HG03521 (cell line): ENCODE data around the gene GP5.

ENCODE experiments used
- ATAC-seq: cut with Tn5 transposase; IDR thresholded peaks from one replicate; pipeline ENCODE4 v1.9.1; 2021; ENCODE audit warnings: mild to moderate bottlenecking, moderate library complexity; ENCODE audit not compliant: unreplicated experiment

GP5 gene, protein sequence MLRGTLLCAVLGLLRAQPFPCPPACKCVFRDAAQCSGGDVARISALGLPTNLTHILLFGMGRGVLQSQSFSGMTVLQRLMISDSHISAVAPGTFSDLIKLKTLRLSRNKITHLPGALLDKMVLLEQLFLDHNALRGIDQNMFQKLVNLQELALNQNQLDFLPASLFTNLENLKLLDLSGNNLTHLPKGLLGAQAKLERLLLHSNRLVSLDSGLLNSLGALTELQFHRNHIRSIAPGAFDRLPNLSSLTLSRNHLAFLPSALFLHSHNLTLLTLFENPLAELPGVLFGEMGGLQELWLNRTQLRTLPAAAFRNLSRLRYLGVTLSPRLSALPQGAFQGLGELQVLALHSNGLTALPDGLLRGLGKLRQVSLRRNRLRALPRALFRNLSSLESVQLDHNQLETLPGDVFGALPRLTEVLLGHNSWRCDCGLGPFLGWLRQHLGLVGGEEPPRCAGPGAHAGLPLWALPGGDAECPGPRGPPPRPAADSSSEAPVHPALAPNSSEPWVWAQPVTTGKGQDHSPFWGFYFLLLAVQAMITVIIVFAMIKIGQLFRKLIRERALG

DNA sequence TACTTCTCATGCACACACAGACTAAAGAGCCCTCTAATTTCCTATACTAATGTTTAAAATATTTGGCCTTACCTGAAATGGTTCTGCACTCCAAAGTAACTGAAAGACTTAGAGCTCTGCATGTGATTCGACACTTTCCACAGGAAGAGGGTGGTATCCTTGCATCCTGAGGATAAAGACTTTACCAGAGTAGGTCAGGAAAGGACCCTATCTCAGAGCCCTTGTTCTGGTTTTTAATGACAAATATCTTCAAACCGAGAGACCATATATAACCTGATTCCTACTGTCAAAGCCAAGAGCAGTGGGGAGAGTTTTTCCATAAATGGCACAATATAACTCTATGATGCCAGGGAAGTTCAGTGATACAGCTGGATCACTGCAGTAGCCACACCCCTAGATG lies at the start of gene GP5:
GP5 (minus strand) TSS at position 101 of the 400 bp plus-strand sequence. CDS start 984 bp downstream, outside the sequence.
- no peak for ATAC-seq

DNA sequence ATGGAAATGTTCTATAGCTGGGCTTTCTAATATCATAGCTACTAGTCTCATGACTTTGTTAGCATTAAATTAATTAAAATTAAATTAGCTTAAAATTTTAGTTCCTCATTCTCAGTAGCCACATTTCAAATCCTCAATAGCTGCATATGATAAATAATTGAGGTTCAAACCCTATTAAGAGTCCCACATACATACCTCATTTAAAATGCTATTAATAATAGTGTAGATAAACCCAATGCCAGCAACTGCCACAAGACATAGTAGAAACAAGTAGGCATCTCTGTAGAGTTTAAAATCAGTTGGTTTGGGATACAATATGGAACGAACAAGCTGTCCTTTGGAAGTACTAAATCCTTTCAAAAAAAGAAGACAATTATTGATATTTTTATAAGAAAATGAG lies 48.6 kb upstream of the GP5 start:
- ATAC-seq = no peak

DNA sequence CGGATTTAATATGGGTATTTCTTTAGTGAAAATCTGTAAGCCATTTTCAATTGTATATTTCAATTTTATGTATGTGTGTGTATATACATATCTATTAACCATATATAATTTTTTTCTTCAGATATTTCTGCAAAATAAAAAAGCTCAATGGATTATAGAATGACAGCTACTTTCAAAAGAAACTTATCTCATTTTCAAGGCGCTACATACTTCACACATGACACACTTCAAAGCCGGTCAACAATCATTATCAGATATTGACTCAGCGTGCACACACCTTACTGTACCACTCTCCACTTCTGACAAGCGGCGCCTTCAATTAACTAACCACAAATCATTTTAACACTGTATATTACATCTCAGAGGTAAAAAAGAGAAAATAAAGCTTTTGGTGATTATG lies 48.1 kb upstream of the GP5 start:
- no peak for ATAC-seq

DNA sequence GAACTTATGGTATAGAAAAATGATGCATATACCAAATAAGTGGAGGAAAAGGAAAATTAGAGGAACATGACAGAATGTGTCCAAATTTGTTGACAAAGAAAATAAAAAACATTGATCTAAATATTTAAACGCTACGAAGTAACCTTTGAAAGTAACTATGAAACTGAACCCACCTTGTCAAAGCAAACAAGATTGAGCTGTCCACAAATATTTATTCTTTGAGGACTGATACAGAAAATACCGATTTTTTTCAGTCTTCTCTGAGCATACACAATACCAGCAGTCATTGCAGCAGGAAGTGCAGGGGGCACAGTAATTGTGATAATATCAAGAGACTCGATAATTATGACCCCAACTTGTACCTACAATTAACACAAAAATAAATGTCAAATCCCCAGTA lies 47.7 kb upstream of the GP5 start:
- no peak for ATAC-seq

DNA sequence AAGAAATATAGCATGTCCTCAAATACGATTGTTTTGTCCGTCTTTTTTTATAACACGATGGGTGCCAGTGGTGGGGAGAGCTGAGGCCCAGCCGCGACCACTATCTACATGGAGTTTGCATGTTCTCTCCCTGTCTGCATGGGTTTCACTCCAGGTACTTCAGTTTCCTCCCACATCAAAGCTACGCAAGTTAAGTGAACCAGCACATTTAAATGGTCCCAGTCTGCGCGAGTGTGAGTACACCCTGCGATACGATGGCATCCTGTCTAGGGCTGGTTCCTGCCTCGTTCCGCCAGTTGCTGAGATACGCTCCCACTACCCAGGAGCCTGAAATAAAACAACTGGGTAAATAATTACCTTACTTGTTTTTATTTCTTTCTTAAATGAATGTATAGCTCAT lies 47.1 kb upstream of the GP5 start:
- no peak for ATAC-seq

DNA sequence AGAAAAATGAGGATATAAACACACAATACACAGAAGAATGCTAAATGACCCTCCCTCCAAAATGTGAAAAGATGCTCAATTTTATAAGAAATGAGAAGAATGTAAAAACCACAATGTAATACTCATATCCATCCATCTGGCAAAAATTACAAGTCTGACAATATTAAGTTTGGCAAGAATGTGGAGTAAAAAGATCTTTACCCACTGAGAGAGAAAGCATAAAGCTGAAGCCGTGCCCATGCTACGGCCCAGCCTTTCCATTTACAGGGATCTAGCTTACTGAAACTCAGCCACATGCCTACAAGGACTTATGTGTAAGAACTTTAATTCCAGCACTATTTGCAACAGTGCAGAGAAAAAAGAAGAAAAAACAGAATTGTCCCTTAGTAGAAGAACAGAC lies 44.8 kb upstream of the GP5 start:
- no peak for ATAC-seq

DNA sequence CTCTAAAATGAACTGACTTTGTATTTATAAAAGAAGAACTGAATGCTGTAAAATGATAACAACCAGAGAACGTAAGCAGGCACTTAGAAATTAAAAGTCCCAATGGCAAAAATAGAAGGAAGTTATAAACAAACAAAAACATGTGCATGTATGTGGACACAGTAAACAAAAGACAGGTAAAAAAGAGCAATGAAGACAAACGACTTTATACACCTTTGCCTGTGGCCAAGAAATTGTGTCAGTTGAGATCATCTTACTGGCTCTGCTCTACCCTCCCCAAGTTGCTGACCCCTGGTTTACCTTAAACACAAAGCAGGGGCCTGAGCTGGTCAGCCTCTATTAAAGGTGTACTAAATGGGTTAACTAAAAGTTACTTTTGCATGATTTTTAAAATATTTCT lies 41.7 kb upstream of the GP5 start:
- no peak for ATAC-seq

DNA sequence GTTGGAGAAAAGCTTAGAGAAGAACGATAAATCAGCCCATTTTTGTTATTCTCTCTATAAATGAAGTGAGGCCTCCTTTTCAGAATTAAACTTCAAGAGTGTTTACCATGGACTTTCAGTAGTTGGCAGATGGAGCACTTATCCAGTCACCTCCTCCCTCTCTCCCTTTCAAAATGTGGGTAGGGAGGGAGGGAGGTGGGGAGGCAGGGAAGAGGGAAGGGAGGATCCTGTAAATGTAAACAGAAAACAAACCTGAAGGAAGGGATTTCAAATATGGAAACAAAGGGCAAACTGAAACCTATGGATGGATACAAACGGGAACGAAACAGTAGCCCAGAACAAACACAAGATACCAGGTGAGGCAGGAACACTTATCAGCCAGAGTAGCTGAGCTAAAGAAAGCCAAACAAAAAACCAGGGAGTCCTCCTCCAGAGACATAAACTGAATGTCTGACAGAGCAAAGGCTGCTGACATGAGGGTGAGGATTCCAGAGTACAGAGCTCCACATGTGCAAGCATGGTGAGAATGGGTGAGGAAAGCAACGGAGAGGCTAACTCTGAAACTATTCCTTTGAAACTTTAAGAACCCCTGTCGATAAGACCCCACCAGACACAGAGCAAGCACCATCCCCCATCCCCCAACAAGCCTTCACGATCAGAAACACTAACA lies 41.0 kb upstream of the GP5 start:
- ATAC-seq = no peak

DNA sequence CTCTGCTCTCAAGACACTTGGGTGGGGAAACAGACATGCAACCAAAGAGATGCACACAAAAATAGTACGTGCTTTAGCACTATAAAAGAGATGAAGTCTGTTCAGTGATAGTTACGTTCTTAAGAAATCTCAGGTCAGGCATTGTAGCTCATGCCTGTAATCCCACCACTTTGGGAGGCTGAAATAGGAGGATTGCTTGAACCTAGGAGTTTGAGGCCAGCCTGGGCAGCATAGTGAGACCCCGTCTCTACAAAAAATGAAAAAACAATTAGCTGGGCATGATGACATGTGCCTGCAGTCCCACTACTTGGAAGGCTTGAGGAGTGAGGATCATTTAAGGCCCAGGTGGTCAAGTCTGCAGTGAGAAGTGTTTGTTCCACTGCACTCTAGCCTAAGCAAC lies 35.4 kb upstream of the GP5 start:
- no peak for ATAC-seq

DNA sequence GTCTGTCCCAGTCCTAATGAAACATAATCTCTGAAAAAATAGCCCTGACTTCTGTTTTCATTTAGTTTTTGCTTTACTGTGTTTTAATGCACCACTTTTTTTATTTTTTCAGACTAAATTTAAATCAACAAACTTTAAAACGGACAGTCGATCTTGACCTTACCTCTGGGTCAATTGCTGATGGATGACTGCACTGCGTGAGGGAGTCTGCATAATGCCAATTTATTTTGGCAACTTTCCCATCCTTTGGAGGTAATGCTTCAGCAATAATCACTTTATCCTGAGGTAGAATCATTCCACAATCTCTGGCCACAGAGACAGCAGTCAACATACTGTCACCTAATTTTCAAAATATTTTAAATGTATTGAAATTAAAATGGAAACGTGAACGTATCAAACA lies 32.5 kb upstream of the GP5 start:
- no peak for ATAC-seq

DNA sequence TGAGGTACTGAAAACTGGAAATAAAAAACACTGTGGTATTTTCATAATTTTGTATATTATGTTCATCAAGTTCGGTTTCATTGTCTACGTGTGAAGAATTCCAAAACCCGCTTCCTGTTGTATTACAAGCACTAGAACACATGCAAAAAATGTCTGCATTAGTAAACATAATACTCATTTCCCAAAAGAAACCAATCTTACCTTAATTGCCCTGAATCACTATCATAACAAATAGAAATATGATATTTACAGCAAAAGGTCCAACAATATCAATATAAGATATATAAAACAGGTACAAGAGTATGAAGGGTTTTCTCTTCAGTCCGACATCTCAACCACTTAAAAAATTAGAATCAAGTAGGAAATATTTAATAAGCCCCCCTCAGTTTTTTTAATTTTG lies 26.3 kb upstream of the GP5 start:
- no peak for ATAC-seq

DNA sequence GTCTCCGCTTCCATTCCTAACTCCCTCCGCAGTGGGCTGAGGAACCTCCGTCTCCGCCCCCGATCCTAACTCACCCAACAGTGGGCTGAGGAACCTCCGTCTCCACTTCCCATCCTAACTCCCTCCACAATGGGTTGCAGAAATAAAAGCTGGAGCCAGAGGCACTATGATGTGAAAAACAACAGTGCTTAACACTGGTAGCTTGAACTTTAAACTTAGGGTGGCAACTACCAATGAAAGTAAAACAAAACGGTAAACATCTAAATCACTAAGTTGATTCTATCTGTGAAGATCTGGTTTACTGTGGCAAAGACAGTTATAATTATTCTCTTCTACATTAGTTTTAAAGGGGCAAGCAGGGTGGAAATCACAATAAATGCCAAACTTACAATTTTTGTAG lies 25.9 kb upstream of the GP5 start:
- no peak for ATAC-seq

DNA sequence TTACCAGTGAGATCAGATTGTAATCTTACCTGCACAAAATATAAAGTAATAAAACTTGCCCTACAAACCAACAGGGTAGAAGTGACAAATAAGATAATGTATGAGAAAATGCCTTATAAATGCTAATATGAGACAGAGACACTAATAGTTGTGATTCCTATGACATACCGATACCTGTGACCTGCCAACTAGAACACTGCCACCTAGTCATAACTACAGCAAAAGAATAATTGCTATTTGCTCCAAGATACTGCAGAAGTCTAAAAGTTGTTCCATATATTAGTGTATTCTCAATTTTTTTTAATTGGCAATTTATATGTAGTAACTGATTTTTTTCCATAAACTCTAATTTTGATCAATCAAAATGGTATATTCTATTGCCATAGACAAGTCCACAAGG lies 25.3 kb upstream of the GP5 start:
- ATAC-seq = no peak

DNA sequence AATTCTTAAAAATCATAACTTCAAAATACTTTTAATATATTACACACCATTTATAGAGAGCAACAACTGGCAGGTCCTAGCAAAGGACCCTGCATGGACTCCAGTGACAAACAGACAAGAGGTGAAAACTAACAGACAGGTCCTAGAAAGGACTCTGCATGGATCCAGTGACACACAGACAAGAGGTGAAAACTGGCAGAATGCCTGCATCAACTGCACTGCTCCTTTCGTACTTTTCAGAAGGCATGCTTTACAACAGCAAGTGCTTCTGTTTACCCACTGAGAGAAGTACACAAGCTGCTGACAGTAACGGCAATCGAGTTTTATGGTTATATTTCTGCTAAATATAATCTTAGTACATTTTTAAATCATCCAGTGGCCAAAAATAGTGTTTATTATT lies 24.3 kb upstream of the GP5 start:
- no peak for ATAC-seq

DNA sequence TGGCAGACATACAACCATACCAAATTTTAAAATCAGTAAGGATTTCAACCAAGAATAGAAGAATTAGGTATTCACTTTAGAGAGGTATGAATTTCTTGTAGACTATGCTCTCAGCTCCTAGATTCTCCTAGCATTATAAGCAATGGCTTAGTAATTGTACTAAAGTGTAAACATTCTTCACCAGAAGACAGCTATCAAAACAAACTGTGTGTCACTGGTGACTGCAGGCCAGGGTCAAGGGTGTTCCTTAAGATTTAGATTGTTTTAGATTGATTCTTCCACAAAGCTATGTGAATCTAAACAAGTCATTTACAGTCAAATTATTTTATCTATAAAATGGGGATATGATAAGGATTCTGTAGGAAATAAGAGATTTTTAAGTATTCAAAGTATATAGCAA lies 23.1 kb upstream of the GP5 start:
- no peak for ATAC-seq

DNA sequence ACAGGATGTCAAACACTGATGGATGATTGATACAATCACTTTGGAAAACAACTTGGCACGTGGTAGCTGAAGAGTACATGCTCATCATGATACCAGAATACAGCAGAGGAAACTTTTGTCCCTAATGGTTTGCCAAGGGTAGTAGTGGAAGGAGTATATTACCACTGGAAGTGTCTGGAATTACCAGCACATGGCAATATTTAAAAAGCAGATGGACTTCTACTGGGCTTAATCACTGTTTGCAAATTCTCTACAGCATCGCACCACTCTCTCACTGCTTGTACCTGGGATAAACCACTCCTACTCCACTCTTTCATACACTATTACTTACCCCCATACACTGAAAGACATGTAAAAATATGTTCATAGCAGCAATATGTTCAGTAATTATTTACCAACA lies 19.6 kb upstream of the GP5 start:
- ATAC-seq = no peak

DNA sequence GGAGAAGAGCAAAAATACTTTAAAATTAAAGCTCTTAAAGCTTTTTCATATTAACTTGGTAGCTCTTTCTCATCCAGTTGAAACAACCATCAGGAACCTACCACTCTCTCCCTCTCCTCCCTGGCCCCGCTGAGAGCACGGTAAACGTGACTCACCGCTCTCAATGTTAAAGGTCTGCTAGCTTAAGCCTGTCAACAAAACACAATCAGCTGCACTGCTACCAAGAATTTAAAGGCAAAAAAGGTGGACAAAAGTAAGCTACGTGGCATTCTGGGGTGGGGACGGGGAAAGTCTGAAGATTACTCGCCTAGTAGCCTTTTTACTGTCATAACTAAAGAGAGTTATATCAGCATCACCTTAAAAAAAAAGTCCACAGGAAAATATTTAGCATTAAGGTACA lies 8.4 kb upstream of the GP5 start:
- no peak for ATAC-seq

DNA sequence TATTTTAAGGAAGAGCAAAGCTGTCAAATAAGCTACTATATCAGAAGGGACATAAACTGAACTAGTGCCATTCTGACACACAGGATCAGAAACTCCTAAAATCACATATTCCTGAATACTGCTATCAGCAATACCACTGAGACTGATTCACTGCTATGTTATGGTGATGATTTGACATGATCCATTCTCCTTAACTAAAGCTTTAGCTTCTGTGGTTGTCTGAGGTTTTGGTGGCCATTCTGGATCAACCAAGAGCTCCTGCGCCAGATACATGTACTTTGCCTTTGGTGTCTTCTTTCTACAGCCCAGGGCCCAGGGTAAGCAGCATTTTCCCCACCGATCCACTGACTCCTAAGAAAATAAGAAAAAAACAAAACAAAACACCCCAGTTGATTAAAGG lies 6.7 kb upstream of the GP5 start:
- ATAC-seq = no peak

DNA sequence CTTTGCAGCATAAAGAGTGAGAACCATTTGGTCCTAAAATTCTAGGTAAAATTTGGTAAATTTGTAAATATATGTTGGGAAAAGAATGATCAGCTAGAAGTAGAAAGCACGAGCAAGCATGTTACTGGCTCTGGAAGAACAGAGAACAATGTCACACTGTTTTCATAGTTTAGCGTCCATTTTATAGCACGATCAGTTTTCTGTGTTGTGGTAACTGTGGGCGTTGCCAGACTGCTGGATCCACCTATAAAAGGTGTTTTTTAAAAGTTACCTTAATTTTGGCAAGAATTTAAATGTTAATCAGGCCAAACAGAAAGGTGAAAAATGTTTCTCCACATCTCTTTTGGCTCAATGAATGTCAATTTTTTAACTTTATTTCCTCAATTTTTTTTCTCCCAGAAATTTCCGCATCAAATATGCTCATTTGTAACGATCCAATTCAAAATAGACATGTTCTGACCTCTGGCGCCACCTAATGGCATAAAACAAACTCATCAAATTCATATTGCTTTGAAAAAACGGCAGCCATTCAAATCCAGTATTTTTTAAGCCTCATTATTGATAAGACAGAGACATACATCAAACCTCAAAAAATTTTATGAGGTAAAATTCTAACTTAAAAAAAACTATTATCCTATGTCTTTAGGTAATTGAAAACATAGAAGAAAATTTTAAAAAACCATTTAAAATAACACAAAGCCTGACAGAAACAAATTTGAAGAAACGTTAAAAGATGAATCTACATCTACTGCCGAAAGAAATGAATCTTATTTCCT lies 5.5 kb upstream of the GP5 start:
- no peak for ATAC-seq

DNA sequence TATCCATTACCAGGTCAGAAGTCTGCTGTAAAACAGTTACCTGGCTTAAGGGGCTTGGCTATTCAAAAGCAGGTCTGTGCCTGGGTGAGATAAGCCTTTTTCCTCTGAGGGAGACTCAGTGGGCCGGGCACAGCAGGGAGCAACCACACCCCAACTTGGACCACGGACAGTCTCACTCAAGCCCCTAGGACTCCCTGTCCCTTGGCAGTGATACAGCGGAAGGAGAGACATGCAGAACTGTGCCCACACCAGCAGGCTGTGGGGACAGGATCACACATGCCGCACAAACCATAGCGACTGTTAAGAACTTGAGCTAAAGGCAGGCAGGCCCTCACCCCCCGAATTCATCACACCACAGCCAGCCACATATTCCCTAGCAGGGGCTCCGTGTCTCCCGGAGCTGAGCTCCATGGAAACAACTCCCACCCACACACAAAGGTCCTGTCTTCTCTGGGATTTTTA lies 2.8 kb upstream of the GP5 start:
- no peak for ATAC-seq

DNA sequence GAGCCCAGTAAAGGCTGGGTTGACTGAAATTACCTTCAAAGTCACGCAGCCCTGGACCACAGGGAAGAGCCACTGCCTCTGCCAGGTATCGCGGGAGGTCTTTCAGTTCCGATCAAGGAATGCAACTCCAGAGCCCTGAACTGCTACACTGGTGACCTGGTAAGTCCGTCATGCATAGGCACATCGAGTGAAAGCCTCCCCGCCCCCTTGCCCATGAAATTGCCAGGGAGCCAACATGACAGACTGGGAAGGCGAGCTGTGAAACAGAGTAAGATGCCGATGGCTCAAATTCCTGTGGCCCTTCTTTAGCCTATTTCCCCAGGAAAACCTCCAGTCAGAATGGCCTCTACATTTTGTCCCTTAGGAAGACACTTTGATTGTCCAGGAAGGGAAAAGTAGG lies 2.3 kb upstream of the GP5 start:
- ATAC-seq = no peak
